HEK293 (cell line): ENCODE data around the gene CCL4.

Experiments used
- BCL11A ChIP-seq: fragments of 450-650 bp; formaldehyde crosslinking; IDR thresholded peaks from 2 replicates; pipeline ENCODE4 v1.5.1; 2016; ENCODE audit warnings: low read depth, missing biosample characterization, missing genetic modification characterization
- OVOL3 ChIP-seq: fragments of 450-650 bp; formaldehyde crosslinking; IDR thresholded peaks from 2 replicates; pipeline ENCODE4 v1.5.1; 2016; ENCODE audit warnings: missing biosample characterization, missing genetic modification characterization
- REPIN1 ChIP-seq: fragments of 450-650 bp; formaldehyde crosslinking; IDR thresholded peaks from 2 replicates; pipeline ENCODE4 v1.5.1; 2017; ENCODE audit warnings: missing biosample characterization, missing genetic modification characterization, low read depth
- ZFP41 ChIP-seq: fragments of 450-650 bp; formaldehyde crosslinking; IDR thresholded peaks from 2 replicates; pipeline ENCODE4 v1.5.1; 2016; ENCODE audit warnings: missing biosample characterization, missing genetic modification characterization, borderline replicate concordance
- ZNF223 ChIP-seq: fragments of 450-650 bp; formaldehyde crosslinking; IDR thresholded peaks from 2 replicates; pipeline ENCODE4 v1.5.1; 2016; ENCODE audit warnings: missing biosample characterization, missing genetic modification characterization
- ZNF48 ChIP-seq: fragments of 450-650 bp; formaldehyde crosslinking; IDR thresholded peaks from 2 replicates; pipeline ENCODE4 v1.5.1; 2016; ENCODE audit warnings: missing biosample characterization, missing genetic modification characterization
- TF ChIP-seq, protein P1 (sequence below): fragments of 450-650 bp; formaldehyde crosslinking; IDR thresholded peaks from 2 replicates; pipeline ENCODE4 v1.5.1; 2016; ENCODE audit warnings: missing biosample characterization, missing genetic modification characterization
- TF ChIP-seq, protein P2 (sequence below): fragments of 450-650 bp; formaldehyde crosslinking; IDR thresholded peaks from 2 replicates; pipeline ENCODE4 v1.5.1; 2016; ENCODE audit warnings: missing biosample characterization, missing genetic modification characterization

DNA sequence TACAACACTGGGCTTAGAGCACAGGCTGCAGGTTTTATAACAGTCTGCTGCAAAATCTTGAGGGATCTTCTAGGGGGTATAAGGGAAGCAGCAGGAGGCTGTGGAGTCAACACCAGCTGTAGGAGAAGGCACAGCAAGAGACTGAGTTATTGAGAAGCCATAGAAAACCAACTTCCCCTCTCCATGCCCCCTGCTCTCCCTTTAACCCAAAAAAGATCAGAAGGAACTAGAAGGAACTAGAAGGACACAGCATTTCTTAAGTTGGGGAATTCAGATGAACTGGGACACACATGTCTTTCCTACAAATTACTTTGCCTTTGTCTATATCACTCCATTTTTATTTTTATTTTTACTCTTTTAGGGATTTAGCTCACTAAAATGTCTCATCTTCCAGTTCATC, 45.7 kb upstream of the CCL4 start:
- no peak for TF ChIP-seq ZNF48 (tag by site-specific recombination)
- TF ChIP-seq REPIN1 (tag by site-specific recombination) = no peak
- TF ChIP-seq ZNF223 = no peak
- TF ChIP-seq OVOL3 (tag by site-specific recombination) = no peak
- TF ChIP-seq BCL11A (tag by site-specific recombination) = no peak
- no peak for TF ChIP-seq ZFP41 (tag by site-specific recombination)
- TF ChIP-seq, protein P1, sequence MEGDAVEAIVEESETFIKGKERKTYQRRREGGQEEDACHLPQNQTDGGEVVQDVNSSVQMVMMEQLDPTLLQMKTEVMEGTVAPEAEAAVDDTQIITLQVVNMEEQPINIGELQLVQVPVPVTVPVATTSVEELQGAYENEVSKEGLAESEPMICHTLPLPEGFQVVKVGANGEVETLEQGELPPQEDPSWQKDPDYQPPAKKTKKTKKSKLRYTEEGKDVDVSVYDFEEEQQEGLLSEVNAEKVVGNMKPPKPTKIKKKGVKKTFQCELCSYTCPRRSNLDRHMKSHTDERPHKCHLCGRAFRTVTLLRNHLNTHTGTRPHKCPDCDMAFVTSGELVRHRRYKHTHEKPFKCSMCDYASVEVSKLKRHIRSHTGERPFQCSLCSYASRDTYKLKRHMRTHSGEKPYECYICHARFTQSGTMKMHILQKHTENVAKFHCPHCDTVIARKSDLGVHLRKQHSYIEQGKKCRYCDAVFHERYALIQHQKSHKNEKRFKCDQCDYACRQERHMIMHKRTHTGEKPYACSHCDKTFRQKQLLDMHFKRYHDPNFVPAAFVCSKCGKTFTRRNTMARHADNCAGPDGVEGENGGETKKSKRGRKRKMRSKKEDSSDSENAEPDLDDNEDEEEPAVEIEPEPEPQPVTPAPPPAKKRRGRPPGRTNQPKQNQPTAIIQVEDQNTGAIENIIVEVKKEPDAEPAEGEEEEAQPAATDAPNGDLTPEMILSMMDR (tag by site-specific recombination) = no peak
- TF ChIP-seq, protein P2, sequence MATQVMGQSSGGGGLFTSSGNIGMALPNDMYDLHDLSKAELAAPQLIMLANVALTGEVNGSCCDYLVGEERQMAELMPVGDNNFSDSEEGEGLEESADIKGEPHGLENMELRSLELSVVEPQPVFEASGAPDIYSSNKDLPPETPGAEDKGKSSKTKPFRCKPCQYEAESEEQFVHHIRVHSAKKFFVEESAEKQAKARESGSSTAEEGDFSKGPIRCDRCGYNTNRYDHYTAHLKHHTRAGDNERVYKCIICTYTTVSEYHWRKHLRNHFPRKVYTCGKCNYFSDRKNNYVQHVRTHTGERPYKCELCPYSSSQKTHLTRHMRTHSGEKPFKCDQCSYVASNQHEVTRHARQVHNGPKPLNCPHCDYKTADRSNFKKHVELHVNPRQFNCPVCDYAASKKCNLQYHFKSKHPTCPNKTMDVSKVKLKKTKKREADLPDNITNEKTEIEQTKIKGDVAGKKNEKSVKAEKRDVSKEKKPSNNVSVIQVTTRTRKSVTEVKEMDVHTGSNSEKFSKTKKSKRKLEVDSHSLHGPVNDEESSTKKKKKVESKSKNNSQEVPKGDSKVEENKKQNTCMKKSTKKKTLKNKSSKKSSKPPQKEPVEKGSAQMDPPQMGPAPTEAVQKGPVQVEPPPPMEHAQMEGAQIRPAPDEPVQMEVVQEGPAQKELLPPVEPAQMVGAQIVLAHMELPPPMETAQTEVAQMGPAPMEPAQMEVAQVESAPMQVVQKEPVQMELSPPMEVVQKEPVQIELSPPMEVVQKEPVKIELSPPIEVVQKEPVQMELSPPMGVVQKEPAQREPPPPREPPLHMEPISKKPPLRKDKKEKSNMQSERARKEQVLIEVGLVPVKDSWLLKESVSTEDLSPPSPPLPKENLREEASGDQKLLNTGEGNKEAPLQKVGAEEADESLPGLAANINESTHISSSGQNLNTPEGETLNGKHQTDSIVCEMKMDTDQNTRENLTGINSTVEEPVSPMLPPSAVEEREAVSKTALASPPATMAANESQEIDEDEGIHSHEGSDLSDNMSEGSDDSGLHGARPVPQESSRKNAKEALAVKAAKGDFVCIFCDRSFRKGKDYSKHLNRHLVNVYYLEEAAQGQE (tag by site-specific recombination) = no peak
